WTC11 (cell line): ENCODE measurements around the gene RASGRF1. TPM values are rescaled to one million over a fixed set of nuclear protein-coding genes. Genes with fewer than 3 reads are reported as not detected.

Source experiments
- ATAC-seq: fragments of 200-7000 bp; cut with Tn5 transposase; 2 replicates; pipeline ENCODE4 v1.10.0; 2021; ENCODE audit warnings: mild to moderate bottlenecking, moderate library complexity
- CTCF ChIA-PET: fragments of 300-600 bp; sonication (Branson Sonifier 250); formaldehyde crosslinking; loops from one replicate; lab custom pipeline; 2021; ENCODE audit warnings: antibody characterized with exemption; lab: Charles Lee
- POLR2A ChIA-PET: fragments of 350-600 bp; sonication (Branson Sonifier 250); formaldehyde crosslinking; loops from one replicate; lab custom pipeline; 2021; ENCODE audit warnings: antibody characterized with exemption; lab: Charles Lee
- DNase-seq: peaks from one replicate; pipeline ENCODE4 v3.0.0; 2021; ENCODE audit warnings: low spot score
- H3K27ac Mint-ChIP-seq: 2 replicates; pipeline ENCODE4 v1.8.0; 2021; ENCODE audit warnings: mixed read lengths
- H3K27me3 Mint-ChIP-seq: 2 replicates; pipeline ENCODE4 v1.8.0; 2021; ENCODE audit warnings: low read depth, mild to moderate bottlenecking, moderate library complexity, mixed read lengths
- H3K36me3 Mint-ChIP-seq: 2 replicates; pipeline ENCODE4 v1.8.0; 2021; ENCODE audit warnings: mixed read lengths
- H3K4me1 Mint-ChIP-seq: 2 replicates; pipeline ENCODE4 v1.8.0; 2022; ENCODE audit warnings: mixed read lengths
- H3K4me3 Mint-ChIP-seq: 2 replicates; pipeline ENCODE4 v1.8.0; 2021; ENCODE audit warnings: mild to moderate bottlenecking, moderate library complexity, mixed read lengths
- H3K9me3 Mint-ChIP-seq: 2 replicates; pipeline ENCODE4 v1.8.0; 2021; ENCODE audit warnings: mixed read lengths
- ATF1 ChIP-seq: sonication (generic); formaldehyde crosslinking; IDR thresholded peaks from 2 replicates; pipeline ENCODE4 v1.8.1; 2023; ENCODE audit warnings: mild to moderate bottlenecking, moderate library complexity, missing genetic modification reagents
- ELF4 ChIP-seq: sonication (generic); formaldehyde crosslinking; IDR thresholded peaks from 2 replicates; pipeline ENCODE4 v1.8.1; 2022; ENCODE audit warnings: low read depth, mild to moderate bottlenecking, moderate library complexity, missing genetic modification reagents
- EMX1 ChIP-seq: fragments of 250-450 bp; sonication (Bioruptor Pico); IDR thresholded peaks from 2 replicates; pipeline ENCODE4 v1.8.0; 2021; ENCODE audit warnings: mild to moderate bottlenecking
- ESRRA ChIP-seq: sonication (generic); formaldehyde crosslinking; IDR thresholded peaks from 2 replicates; pipeline ENCODE4 v1.8.1; 2022; ENCODE audit warnings: mild to moderate bottlenecking, missing genetic modification reagents, borderline replicate concordance
- ETV6 ChIP-seq: sonication (generic); formaldehyde crosslinking; IDR thresholded peaks from 2 replicates; pipeline ENCODE4 v1.8.1; 2022; ENCODE audit warnings: mild to moderate bottlenecking, missing genetic modification reagents
- HMGXB4 ChIP-seq: sonication (generic); formaldehyde crosslinking; IDR thresholded peaks from 2 replicates; pipeline ENCODE4 v1.8.1; 2023; ENCODE audit warnings: mild to moderate bottlenecking, moderate library complexity, missing genetic modification reagents
- NFE2L1 ChIP-seq: sonication (generic); formaldehyde crosslinking; IDR thresholded peaks from 2 replicates; pipeline ENCODE4 v1.8.1; 2023; ENCODE audit warnings: missing genetic modification reagents
- NR1H2 ChIP-seq: sonication (generic); formaldehyde crosslinking; IDR thresholded peaks from 2 replicates; pipeline ENCODE4 v1.9.0; 2021; ENCODE audit warnings: mild to moderate bottlenecking, moderate library complexity, missing genetic modification reagents
- SMAD3 ChIP-seq: sonication (generic); formaldehyde crosslinking; IDR thresholded peaks from 2 replicates; pipeline ENCODE4 v1.8.0; 2022; ENCODE audit warnings: missing genetic modification reagents, mild to moderate bottlenecking, borderline replicate concordance
- total RNA-seq: library from RNA; stranded (reverse); gene quantifications from 3 replicates; pipeline ENCODE4 v1.2.3, GENCODE V29; 2021
- TF ChIP-seq, protein P1 (sequence below): fragments of 200-600 bp; IDR thresholded peaks from 2 replicates; pipeline ENCODE4 v1.8.0; 2022; ENCODE audit warnings: antibody characterized with exemption
- TF ChIP-seq, protein P2 (sequence below): sonication (generic); formaldehyde crosslinking; IDR thresholded peaks from 2 replicates; pipeline ENCODE4 v1.8.0; 2022; ENCODE audit warnings: missing genetic modification reagents
- TF ChIP-seq, protein P3 (sequence below): sonication (generic); formaldehyde crosslinking; IDR thresholded peaks from 2 replicates; pipeline ENCODE4 v1.8.0; 2022; ENCODE audit warnings: mild to moderate bottlenecking, missing genetic modification reagents
- TF ChIP-seq, protein P4 (sequence below): fragments of 250-450 bp; sonication (Bioruptor Pico); IDR thresholded peaks from 2 replicates; pipeline ENCODE4 v1.9.0; 2021; ENCODE audit warnings: mild to moderate bottlenecking, borderline replicate concordance

Gene RASGRF1
- total RNA-seq, 1 experiment from 2014 or later: 0.85 TPM

GRCh38 chr15:79092382-79092781, 1.8 kb upstream of the RASGRF1 start:
- ChIA-PET CTCF (interaction anchor here (3.2 kb wide), 1 partner anchor 92 kb away, joined by 19 read pairs; no protein-coding TSS in a partner anchor), POLR2A (no interaction called here)
- H3K9me3 Mint-ChIP-seq: no peaks in the 10 kb centered on the region
- DNase-seq: no peak
- TF ChIP-seq, protein P1, sequence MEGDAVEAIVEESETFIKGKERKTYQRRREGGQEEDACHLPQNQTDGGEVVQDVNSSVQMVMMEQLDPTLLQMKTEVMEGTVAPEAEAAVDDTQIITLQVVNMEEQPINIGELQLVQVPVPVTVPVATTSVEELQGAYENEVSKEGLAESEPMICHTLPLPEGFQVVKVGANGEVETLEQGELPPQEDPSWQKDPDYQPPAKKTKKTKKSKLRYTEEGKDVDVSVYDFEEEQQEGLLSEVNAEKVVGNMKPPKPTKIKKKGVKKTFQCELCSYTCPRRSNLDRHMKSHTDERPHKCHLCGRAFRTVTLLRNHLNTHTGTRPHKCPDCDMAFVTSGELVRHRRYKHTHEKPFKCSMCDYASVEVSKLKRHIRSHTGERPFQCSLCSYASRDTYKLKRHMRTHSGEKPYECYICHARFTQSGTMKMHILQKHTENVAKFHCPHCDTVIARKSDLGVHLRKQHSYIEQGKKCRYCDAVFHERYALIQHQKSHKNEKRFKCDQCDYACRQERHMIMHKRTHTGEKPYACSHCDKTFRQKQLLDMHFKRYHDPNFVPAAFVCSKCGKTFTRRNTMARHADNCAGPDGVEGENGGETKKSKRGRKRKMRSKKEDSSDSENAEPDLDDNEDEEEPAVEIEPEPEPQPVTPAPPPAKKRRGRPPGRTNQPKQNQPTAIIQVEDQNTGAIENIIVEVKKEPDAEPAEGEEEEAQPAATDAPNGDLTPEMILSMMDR: no peak
- TF ChIP-seq, protein P2, sequence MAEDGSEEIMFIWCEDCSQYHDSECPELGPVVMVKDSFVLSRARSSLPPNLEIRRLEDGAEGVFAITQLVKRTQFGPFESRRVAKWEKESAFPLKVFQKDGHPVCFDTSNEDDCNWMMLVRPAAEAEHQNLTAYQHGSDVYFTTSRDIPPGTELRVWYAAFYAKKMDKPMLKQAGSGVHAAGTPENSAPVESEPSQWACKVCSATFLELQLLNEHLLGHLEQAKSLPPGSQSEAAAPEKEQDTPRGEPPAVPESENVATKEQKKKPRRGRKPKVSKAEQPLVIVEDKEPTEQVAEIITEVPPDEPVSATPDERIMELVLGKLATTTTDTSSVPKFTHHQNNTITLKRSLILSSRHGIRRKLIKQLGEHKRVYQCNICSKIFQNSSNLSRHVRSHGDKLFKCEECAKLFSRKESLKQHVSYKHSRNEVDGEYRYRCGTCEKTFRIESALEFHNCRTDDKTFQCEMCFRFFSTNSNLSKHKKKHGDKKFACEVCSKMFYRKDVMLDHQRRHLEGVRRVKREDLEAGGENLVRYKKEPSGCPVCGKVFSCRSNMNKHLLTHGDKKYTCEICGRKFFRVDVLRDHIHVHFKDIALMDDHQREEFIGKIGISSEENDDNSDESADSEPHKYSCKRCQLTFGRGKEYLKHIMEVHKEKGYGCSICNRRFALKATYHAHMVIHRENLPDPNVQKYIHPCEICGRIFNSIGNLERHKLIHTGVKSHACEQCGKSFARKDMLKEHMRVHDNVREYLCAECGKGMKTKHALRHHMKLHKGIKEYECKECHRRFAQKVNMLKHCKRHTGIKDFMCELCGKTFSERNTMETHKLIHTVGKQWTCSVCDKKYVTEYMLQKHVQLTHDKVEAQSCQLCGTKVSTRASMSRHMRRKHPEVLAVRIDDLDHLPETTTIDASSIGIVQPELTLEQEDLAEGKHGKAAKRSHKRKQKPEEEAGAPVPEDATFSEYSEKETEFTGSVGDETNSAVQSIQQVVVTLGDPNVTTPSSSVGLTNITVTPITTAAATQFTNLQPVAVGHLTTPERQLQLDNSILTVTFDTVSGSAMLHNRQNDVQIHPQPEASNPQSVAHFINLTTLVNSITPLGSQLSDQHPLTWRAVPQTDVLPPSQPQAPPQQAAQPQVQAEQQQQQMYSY: no peak
- TF ChIP-seq NR1H2 (CRISPR knock-in tag) (no peak), ETV6 (no peak), NFE2L1 (CRISPR knock-in tag) (no peak), EMX1 (CRISPR knock-in tag) (no peak)
- no peaks in the 10 kb centered on the region for H3K36me3 Mint-ChIP-seq
- ATAC-seq: no peak
- H3K27ac Mint-ChIP-seq: no peak overlapping the region
- H3K4me1 Mint-ChIP-seq: peaks cover 11% of the 10 kb centered on the region
- H3K27me3 Mint-ChIP-seq: peaks cover 97% of the 10 kb centered on the region
- peak overlapping the region; percentile 38 for H3K4me3 Mint-ChIP-seq

DNA sequence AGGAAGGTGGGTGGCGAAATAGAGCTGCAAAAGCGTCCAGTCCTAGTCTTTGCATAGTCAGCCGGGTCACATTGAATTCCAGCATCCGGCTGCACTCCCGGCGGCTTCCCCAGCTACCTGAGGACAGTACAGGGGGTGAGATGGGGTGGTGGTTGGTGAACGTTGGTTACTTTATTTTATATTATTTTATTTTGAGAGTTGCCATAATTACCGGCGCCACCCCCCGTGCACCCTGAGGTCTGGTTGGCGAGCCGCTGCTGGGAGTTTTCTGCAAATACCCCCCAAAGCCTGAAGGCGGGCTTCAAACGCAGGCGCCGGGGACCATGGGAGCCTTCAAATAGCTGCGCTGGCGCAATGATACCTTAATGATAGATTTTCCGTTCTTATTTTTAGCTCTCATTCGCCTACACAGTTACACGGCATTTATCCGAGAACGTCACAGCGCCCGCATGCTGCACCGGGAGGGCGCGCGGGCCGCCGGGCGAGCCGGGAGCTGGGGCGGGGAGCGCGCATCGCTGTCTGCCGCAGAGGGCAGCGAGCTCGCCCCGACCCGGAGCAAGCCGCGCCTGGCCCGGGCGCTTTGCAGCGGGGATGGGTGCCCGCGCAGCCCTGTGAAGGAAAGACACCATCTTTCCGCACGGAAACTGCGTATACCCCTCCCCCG, 756 bp upstream of the RASGRF1 start:
- Mint-ChIP-seq H3K4me1 (peaks cover 11% of the 10 kb centered on the region), H3K36me3 (no peaks in the 10 kb centered on the region), H3K27me3 (peaks cover 99% of the 10 kb centered on the region), H3K27ac (no peak overlapping the region), H3K9me3 (no peaks in the 10 kb centered on the region), H3K4me3 (peak overlapping the region; percentile 89)
- ChIA-PET CTCF (interaction anchor here (0.8 to 4.5 kb wide), 13 partner anchors 39 to 184 kb away, joined by 3 to 42 read pairs (median 4); no protein-coding TSS in a partner anchor), POLR2A (interaction anchor here (0.8 kb wide), 1 partner anchor 11 kb away, joined by 4 read pairs; no protein-coding TSS in a partner anchor)
- TF ChIP-seq, protein P3, sequence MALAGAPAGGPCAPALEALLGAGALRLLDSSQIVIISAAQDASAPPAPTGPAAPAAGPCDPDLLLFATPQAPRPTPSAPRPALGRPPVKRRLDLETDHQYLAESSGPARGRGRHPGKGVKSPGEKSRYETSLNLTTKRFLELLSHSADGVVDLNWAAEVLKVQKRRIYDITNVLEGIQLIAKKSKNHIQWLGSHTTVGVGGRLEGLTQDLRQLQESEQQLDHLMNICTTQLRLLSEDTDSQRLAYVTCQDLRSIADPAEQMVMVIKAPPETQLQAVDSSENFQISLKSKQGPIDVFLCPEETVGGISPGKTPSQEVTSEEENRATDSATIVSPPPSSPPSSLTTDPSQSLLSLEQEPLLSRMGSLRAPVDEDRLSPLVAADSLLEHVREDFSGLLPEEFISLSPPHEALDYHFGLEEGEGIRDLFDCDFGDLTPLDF (CRISPR knock-in tag): no peak
- TF ChIP-seq HMGXB4 (CRISPR knock-in tag) (no peak), ELF4 (CRISPR knock-in tag) (no peak), ESRRA (CRISPR knock-in tag) (no peak), ATF1 (no peak), SMAD3 (CRISPR knock-in tag) (no peak)
- TF ChIP-seq, protein P4, sequence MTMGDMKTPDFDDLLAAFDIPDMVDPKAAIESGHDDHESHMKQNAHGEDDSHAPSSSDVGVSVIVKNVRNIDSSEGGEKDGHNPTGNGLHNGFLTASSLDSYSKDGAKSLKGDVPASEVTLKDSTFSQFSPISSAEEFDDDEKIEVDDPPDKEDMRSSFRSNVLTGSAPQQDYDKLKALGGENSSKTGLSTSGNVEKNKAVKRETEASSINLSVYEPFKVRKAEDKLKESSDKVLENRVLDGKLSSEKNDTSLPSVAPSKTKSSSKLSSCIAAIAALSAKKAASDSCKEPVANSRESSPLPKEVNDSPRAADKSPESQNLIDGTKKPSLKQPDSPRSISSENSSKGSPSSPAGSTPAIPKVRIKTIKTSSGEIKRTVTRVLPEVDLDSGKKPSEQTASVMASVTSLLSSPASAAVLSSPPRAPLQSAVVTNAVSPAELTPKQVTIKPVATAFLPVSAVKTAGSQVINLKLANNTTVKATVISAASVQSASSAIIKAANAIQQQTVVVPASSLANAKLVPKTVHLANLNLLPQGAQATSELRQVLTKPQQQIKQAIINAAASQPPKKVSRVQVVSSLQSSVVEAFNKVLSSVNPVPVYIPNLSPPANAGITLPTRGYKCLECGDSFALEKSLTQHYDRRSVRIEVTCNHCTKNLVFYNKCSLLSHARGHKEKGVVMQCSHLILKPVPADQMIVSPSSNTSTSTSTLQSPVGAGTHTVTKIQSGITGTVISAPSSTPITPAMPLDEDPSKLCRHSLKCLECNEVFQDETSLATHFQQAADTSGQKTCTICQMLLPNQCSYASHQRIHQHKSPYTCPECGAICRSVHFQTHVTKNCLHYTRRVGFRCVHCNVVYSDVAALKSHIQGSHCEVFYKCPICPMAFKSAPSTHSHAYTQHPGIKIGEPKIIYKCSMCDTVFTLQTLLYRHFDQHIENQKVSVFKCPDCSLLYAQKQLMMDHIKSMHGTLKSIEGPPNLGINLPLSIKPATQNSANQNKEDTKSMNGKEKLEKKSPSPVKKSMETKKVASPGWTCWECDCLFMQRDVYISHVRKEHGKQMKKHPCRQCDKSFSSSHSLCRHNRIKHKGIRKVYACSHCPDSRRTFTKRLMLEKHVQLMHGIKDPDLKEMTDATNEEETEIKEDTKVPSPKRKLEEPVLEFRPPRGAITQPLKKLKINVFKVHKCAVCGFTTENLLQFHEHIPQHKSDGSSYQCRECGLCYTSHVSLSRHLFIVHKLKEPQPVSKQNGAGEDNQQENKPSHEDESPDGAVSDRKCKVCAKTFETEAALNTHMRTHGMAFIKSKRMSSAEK (CRISPR knock-in tag): no peak
- DNase-seq: peak; percentile 51
- peak; percentile 31 for ATAC-seq
